Neural cell (in vitro differentiated cells): ENCODE data around the gene PTPRD.

Source experiments
- CTCF ChIP-seq: fragments of 450-650 bp; IDR thresholded peaks from 2 replicates; pipeline ENCODE4 v1.5.1; 2014; ENCODE audit warnings: antibody characterized with exemption, mild to moderate bottlenecking, moderate library complexity; ENCODE audit not compliant: poor library complexity, severe bottlenecking
- MXI1 ChIP-seq: fragments of 450-650 bp; conservative IDR thresholded peaks from 2 replicates; pipeline ENCODE4 v1.6.1; 2014; ENCODE audit warnings: antibody characterized with exemption, mild to moderate bottlenecking; ENCODE audit not compliant: poor library complexity, severe bottlenecking
- POLR2AphosphoS5 ChIP-seq: IDR thresholded peaks from 2 replicates; pipeline ENCODE4 v1.6.1; 2012
- RAD21 ChIP-seq: fragments of 450-650 bp; conservative IDR thresholded peaks from 2 replicates; pipeline ENCODE4 v1.6.1; 2014; ENCODE audit warnings: antibody characterized with exemption, mild to moderate bottlenecking, moderate library complexity
- TAF1 ChIP-seq: IDR thresholded peaks from 2 replicates; pipeline ENCODE4 v1.6.1; 2012; ENCODE audit warnings: low read depth

DNA sequence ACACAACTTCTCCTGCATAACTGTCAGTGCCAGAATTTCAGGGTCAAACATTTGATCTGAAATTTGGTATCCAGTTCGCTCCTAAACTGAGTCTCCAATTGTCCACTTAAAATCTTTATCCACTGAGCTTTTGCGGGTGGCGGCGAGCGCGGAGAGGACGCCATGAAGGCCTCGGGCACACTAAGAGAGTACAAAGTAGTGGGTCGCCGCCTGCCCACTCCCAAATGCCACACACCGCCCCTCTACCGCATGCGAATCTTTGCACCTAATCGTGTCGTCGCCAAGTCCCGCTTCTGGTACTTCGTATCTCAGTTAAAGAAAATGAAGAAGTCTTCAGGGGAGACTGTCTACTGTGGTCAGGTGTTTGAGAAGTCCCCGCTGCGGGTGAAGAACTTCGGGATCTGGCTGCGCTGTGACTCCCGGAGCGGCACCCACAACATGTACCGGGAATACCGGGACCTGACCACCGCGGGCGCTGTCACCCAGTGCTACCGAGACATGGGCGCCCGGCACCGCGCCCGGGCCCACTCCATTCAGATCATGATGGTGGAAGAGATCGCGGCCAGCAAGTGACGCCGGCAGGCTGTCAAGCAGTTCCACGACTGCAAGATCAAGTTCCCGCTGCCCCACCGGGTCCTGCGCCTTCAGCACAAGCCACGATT lies 1899.5 kb downstream of the PTPRD start:
- TF ChIP-seq RAD21, result no peak
- TF ChIP-seq CTCF, result no peak
- TF ChIP-seq POLR2AphosphoS5, result no peak
- TF ChIP-seq MXI1, result no peak
- TF ChIP-seq TAF1, result no peak
